Spinal cord (tissue), 10 donors: ENCODE data around the gene NT5DC3. TPM values are rescaled to one million over a fixed set of nuclear protein-coding genes. Genes with fewer than 3 reads are reported as not detected.

ENCODE experiments used
- DNase-seq, 6 donors: peaks; one replicate each; pipeline versions ENCODE4 v3.0.0 to v3.0.0-alpha.2; 2013 to 2015; ENCODE audit warnings: low spot score in 6 of 6, low read depth in 4 of 6
- H3K27ac ChIP-seq: one replicate; pipeline ENCODE4 v1.5.1; 2013; ENCODE audit warnings: low read depth, low read length, control low read depth
- H3K27me3 ChIP-seq: one replicate; pipeline ENCODE4 v1.6.1; 2013; ENCODE audit warnings: low read length; ENCODE audit not compliant: control insufficient read depth, insufficient read depth
- H3K36me3 ChIP-seq: one replicate; pipeline ENCODE4 v1.6.1; 2013; ENCODE audit warnings: low read length; ENCODE audit not compliant: control insufficient read depth, insufficient read depth
- H3K4me1 ChIP-seq: one replicate; pipeline ENCODE4 v1.6.1; 2013; ENCODE audit warnings: low read length; ENCODE audit not compliant: control insufficient read depth, insufficient read depth
- H3K4me3 ChIP-seq: one replicate; pipeline ENCODE4 v1.5.1; 2013; ENCODE audit warnings: low read depth, low read length, control low read depth
- H3K9me3 ChIP-seq: one replicate; pipeline ENCODE4 v1.6.1; 2013; ENCODE audit warnings: low read length; ENCODE audit not compliant: control insufficient read depth, insufficient read depth
- WGBS: methylation state at CpG from one replicate; pipeline ENCODE4 v1.1.5; 2013; ENCODE audit warnings: missing lambda C conversion rate; ENCODE audit not compliant: insufficient coverage; 5-methylcytosine and 5-hydroxymethylcytosine counted together
- polyA plus RNA-seq, 2 donors: library from polyadenylated mRNA; unstranded; fragments of 120-200 nt; gene quantifications; one replicate each; pipeline ENCODE4 v1.2.1, GENCODE V29; 2013; ENCODE audit not compliant: insufficient read length in 2 of 2
- total RNA-seq, 2 donors: library from RNA; depleted of rRNA in 1 of 2; stranded (reverse); fragments of 120-200 nt in 1 of 2; fragments of >200 nt in 1 of 2; gene quantifications; one replicate each; pipeline versions ENCODE4 v1.2.3 to v1.2.4, GENCODE V29; 2013 to 2014
- donor health status: healthy.

The NT5DC3 gene
- total and polyA plus RNA-seq, 4 donors = 13.9 to 23.2 (median 18.6) TPM

GRCh38 chr12:103779410-103780092 lies 61.5 kb downstream of the NT5DC3 start:
- Histone ChIP-seq H3K36me3 (peaks cover 25% of the 10 kb centered on the region), H3K4me1 (peaks cover 2% of the 10 kb centered on the region), H3K9me3 (no peaks in the 10 kb centered on the region), H3K4me3 (no peak overlapping the region), H3K27ac (peak overlapping the region; percentile 19), H3K27me3 (no peaks in the 10 kb centered on the region)
- 92% methylated on average over 7 of the region's 7 CpGs for WGBS
- no peak for DNase-seq

GRCh38 chr12:103778781-103779180 lies 62.3 kb downstream of the NT5DC3 start:
- DNase-seq = peak in 1 of 6 donors; percentile 24
- no peak overlapping the region for H3K4me3 ChIP-seq
- H3K36me3 ChIP-seq = peaks cover 19% of the 10 kb centered on the region
- 100% methylated on average over 1 of the region's 6 CpGs for WGBS
- H3K9me3 ChIP-seq = no peaks in the 10 kb centered on the region
- H3K27me3 ChIP-seq = no peaks in the 10 kb centered on the region
- no peak overlapping the region for H3K27ac ChIP-seq
- H3K4me1 ChIP-seq = peaks cover 7% of the 10 kb centered on the region

DNA sequence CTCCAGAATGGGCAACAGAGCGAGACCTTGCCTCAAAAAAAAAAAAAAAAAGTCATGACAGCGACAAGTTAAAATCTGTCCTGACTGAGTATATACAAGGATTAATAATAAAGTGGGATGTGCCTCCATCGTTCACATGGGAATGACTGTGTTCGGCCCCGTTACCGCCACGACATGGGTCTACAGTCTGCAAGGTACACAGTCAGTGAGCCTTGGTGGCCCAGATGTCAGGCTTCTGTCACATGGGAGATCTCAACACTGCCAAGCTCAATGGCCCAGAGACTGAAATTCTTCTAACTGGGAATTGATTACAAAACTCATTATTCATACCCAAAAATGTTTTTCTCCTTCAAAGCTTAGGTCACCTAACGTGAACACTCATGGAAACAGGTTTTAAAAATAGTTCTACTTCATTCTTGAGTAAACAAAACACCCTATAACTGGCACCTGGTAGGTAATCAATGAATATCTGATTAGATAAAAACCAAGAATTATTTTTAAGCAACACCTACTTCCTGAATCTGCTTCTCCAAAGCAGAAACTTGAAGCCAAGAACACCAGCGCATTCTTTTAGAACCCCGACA lies 66.0 kb downstream of the NT5DC3 start:
- Histone ChIP-seq H3K27ac (no peak overlapping the region), H3K27me3 (no peaks in the 10 kb centered on the region), H3K4me1 (peaks cover 17% of the 10 kb centered on the region), H3K36me3 (peaks cover 14% of the 10 kb centered on the region), H3K9me3 (no peaks in the 10 kb centered on the region), H3K4me3 (no peak overlapping the region)
- 93% methylated on average over 7 of the region's 10 CpGs for WGBS
- DNase-seq = no peak

GRCh38 chr12:103773109-103773910 lies 67.7 kb downstream of the NT5DC3 start:
- H3K4me1 ChIP-seq = peaks cover 17% of the 10 kb centered on the region
- peaks cover 14% of the 10 kb centered on the region for H3K36me3 ChIP-seq
- 39% methylated on average over 3 of the region's 4 CpGs for WGBS
- DNase-seq = peak in 5 of 6 donors; percentile 31 to 82 (median 53)
- peak overlapping the region; percentile 50 for H3K27ac ChIP-seq
- no peak overlapping the region for H3K4me3 ChIP-seq
- H3K9me3 ChIP-seq = no peaks in the 10 kb centered on the region
- H3K27me3 ChIP-seq = no peaks in the 10 kb centered on the region

- peak overlapping the region; percentile 26 for H3K27ac ChIP-seq
- H3K4me3 ChIP-seq = no peak overlapping the region
- H3K9me3 ChIP-seq = no peaks in the 10 kb centered on the region
- WGBS = 91% methylated on average over 6 of the region's 7 CpGs
- DNase-seq = no peak
- H3K36me3 ChIP-seq = peaks cover 10% of the 10 kb centered on the region
- no peaks in the 10 kb centered on the region for H3K27me3 ChIP-seq
- peaks cover 17% of the 10 kb centered on the region for H3K4me1 ChIP-seq
These were observed 68.5 kb downstream of the NT5DC3 start for GRCh38 chr12:103772367-103773108.

DNA sequence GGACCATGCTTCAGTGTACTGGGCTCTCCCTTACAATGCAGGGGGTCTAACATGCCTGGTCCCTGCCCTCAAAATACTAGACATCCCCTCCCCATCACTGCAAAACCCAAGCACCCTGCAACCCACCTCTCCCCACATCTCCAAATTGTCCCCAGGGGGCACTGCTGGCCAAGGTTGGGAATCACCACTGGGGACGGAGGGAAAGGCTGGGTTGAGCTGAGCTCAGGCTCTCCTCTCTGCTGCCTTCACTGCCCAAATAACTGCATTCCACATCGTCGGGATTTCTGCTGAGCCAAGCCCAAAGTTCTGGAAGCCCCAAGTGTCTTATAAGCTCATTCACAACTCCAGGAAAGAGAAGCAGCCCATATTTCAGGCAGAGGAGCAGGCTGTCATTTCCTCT lies 69.6 kb downstream of the NT5DC3 start:
- 29% methylated on average over 2 of the region's 3 CpGs for WGBS
- H3K27me3 ChIP-seq = no peaks in the 10 kb centered on the region
- no peaks in the 10 kb centered on the region for H3K9me3 ChIP-seq
- peaks cover 4% of the 10 kb centered on the region for H3K36me3 ChIP-seq
- no peak overlapping the region for H3K4me3 ChIP-seq
- peak in 2 of 6 donors; percentile 33 to 67 for DNase-seq
- no peak overlapping the region for H3K27ac ChIP-seq
- peaks cover 17% of the 10 kb centered on the region for H3K4me1 ChIP-seq

DNA sequence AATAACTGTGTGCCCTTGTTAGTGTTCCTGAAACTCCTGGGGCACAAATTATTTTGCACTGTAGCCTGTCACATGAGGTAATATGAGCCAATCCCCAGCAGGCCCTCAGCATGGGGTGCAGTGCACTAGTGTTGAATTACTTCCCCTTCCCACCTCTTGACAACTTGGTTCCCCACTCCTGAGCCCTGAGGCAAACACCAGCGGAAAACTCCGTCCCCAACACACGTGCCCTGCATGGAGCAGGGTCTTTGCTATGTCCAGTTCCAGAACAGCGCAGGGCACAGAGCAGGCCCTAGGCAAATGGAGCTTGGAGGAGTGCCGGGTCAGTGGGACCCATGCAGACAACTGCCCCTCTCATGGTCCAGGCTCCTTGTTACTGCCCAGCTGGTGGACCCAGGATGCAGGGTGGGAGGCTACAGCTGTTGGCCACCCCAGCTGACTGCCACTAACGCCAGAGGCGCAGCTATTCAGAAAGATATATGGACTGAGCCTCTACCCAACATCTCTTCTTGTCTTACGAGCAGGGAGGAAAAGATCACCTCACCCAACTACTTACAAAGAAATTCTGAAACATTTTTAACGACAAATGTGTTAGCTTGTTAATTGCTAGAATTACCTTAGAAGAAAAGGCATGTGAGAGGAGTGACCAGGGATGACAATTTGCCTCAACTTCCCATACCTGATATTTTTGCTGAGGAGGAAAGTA lies 71.6 kb downstream of the NT5DC3 start:
- Histone ChIP-seq H3K4me1 (peaks cover 13% of the 10 kb centered on the region), H3K27ac (no peak overlapping the region), H3K27me3 (no peaks in the 10 kb centered on the region), H3K9me3 (no peaks in the 10 kb centered on the region), H3K4me3 (no peak overlapping the region), H3K36me3 (peaks cover 12% of the 10 kb centered on the region)
- WGBS = 90% methylated on average over 5 of the region's 9 CpGs
- DNase-seq = no peak

GRCh38 chr12:103768467-103769123 lies 72.4 kb downstream of the NT5DC3 start:
- Histone ChIP-seq H3K36me3 (peaks cover 15% of the 10 kb centered on the region), H3K9me3 (no peaks in the 10 kb centered on the region), H3K27me3 (no peaks in the 10 kb centered on the region), H3K4me3 (no peak overlapping the region), H3K27ac (no peak overlapping the region), H3K4me1 (peaks cover 9% of the 10 kb centered on the region)
- no peak for DNase-seq
- 68% methylated on average over 5 of the region's 8 CpGs for WGBS
